ENCODE results near the gene GABPB2. TPM values are rescaled to one million over a fixed set of nuclear protein-coding genes. Genes with fewer than 3 reads are reported as not detected.

Gene GABPB2
- total and polyA plus RNA-seq, 2 experiments from 2014 or later: 1.1 to 2.6 TPM

DNA sequence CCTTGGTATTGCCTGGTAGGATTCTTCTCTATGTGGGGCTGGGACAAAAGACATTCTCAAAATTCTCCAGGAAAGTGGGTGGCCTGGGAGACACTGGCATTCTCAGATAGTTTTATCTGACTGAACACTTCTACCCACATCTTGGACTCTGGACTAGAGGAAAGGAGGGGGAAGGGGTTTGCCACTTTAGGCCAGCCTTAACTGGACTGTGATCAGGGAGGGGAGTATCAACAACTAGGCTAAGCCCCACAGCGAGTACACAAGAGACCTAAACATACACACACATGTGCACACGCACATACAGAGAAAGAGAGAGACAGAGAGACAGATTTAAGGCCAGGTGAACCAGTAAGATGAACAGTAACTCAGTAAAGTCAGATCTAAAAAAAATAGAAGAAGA, 77.1 kb downstream of the GABPB2 start:
- H3K79me2 ChIP-seq (replicated peaks; ENCODE audit: insufficient read depth): no peaks in the 10 kb centered on the region; the same call in 1 of the 2 replicates
- H3K27me3 Mint-ChIP-seq (ENCODE audit: insufficient read depth, low read depth, poor library complexity): peaks cover 29% of the 10 kb centered on the region
- no peaks in the 10 kb centered on the region for H3K9me3 Mint-ChIP-seq
- H3K4me1 ChIP-seq (ENCODE audit: insufficient read depth): peaks cover 35% of the 10 kb centered on the region
- H3K4me2 ChIP-seq: 0 out of 2 replicates have a peak overlapping the region, but pooled peaks have one; percentile 98
- H3K4me1 Mint-ChIP-seq: peaks cover 35% of the 10 kb centered on the region
- no peaks in the 10 kb centered on the region for H3K36me3 ChIP-seq (ENCODE audit: insufficient read depth)
- no peak for DNase-seq (ENCODE audit: low spot score)
- H3K4me3 ChIP-seq: no peak overlapping the region
- no peaks in the 10 kb centered on the region for H3K9me2 ChIP-seq (ENCODE audit: insufficient read depth)
- TF ChIP-seq, protein P1, sequence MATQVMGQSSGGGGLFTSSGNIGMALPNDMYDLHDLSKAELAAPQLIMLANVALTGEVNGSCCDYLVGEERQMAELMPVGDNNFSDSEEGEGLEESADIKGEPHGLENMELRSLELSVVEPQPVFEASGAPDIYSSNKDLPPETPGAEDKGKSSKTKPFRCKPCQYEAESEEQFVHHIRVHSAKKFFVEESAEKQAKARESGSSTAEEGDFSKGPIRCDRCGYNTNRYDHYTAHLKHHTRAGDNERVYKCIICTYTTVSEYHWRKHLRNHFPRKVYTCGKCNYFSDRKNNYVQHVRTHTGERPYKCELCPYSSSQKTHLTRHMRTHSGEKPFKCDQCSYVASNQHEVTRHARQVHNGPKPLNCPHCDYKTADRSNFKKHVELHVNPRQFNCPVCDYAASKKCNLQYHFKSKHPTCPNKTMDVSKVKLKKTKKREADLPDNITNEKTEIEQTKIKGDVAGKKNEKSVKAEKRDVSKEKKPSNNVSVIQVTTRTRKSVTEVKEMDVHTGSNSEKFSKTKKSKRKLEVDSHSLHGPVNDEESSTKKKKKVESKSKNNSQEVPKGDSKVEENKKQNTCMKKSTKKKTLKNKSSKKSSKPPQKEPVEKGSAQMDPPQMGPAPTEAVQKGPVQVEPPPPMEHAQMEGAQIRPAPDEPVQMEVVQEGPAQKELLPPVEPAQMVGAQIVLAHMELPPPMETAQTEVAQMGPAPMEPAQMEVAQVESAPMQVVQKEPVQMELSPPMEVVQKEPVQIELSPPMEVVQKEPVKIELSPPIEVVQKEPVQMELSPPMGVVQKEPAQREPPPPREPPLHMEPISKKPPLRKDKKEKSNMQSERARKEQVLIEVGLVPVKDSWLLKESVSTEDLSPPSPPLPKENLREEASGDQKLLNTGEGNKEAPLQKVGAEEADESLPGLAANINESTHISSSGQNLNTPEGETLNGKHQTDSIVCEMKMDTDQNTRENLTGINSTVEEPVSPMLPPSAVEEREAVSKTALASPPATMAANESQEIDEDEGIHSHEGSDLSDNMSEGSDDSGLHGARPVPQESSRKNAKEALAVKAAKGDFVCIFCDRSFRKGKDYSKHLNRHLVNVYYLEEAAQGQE (IDR thresholded peaks at IDR 0.05; ENCODE audit: unreplicated experiment): no peak
- no peak for TF ChIP-seq JUNB (IDR thresholded peaks at IDR 0.05; ENCODE audit: unreplicated experiment)
- no peak for TF ChIP-seq EZH2 (IDR thresholded peaks at IDR 0.05; ENCODE audit: low read depth, unreplicated experiment)
- TF ChIP-seq, protein P2, sequence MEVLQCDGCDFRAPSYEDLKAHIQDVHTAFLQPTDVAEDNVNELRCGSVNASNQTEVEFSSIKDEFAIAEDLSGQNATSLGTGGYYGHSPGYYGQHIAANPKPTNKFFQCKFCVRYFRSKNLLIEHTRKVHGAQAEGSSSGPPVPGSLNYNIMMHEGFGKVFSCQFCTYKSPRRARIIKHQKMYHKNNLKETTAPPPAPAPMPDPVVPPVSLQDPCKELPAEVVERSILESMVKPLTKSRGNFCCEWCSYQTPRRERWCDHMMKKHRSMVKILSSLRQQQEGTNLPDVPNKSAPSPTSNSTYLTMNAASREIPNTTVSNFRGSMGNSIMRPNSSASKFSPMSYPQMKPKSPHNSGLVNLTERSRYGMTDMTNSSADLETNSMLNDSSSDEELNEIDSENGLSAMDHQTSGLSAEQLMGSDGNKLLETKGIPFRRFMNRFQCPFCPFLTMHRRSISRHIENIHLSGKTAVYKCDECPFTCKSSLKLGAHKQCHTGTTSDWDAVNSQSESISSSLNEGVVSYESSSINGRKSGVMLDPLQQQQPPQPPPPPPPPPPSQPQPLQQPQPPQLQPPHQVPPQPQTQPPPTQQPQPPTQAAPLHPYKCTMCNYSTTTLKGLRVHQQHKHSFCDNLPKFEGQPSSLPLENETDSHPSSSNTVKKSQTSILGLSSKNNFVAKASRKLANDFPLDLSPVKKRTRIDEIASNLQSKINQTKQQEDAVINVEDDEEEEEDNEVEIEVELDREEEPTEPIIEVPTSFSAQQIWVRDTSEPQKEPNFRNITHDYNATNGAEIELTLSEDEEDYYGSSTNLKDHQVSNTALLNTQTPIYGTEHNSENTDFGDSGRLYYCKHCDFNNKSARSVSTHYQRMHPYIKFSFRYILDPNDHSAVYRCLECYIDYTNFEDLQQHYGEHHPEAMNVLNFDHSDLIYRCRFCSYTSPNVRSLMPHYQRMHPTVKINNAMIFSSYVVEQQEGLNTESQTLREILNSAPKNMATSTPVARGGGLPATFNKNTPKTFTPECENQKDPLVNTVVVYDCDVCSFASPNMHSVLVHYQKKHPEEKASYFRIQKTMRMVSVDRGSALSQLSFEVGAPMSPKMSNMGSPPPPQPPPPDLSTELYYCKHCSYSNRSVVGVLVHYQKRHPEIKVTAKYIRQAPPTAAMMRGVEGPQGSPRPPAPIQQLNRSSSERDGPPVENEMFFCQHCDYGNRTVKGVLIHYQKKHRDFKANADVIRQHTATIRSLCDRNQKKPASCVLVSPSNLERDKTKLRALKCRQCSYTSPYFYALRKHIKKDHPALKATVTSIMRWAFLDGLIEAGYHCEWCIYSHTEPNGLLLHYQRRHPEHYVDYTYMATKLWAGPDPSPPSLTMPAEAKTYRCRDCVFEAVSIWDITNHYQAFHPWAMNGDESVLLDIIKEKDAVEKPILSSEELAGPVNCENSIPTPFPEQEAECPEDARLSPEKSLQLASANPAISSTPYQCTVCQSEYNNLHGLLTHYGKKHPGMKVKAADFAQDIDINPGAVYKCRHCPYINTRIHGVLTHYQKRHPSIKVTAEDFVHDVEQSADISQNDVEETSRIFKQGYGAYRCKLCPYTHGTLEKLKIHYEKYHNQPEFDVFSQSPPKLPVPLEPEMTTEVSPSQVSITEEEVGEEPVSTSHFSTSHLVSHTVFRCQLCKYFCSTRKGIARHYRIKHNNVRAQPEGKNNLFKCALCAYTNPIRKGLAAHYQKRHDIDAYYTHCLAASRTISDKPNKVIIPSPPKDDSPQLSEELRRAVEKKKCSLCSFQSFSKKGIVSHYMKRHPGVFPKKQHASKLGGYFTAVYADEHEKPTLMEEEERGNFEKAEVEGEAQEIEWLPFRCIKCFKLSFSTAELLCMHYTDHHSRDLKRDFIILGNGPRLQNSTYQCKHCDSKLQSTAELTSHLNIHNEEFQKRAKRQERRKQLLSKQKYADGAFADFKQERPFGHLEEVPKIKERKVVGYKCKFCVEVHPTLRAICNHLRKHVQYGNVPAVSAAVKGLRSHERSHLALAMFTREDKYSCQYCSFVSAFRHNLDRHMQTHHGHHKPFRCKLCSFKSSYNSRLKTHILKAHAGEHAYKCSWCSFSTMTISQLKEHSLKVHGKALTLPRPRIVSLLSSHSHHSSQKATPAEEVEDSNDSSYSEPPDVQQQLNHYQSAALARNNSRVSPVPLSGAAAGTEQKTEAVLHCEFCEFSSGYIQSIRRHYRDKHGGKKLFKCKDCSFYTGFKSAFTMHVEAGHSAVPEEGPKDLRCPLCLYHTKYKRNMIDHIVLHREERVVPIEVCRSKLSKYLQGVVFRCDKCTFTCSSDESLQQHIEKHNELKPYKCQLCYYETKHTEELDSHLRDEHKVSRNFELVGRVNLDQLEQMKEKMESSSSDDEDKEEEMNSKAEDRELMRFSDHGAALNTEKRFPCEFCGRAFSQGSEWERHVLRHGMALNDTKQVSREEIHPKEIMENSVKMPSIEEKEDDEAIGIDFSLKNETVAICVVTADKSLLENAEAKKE (CRISPR knock-in tag; IDR thresholded peaks at IDR 0.05): no peak
- no peak for TF ChIP-seq CREB1 (CRISPR knock-in tag; IDR thresholded peaks at IDR 0.05; ENCODE audit: low read depth)
- TF ChIP-seq, protein P3, sequence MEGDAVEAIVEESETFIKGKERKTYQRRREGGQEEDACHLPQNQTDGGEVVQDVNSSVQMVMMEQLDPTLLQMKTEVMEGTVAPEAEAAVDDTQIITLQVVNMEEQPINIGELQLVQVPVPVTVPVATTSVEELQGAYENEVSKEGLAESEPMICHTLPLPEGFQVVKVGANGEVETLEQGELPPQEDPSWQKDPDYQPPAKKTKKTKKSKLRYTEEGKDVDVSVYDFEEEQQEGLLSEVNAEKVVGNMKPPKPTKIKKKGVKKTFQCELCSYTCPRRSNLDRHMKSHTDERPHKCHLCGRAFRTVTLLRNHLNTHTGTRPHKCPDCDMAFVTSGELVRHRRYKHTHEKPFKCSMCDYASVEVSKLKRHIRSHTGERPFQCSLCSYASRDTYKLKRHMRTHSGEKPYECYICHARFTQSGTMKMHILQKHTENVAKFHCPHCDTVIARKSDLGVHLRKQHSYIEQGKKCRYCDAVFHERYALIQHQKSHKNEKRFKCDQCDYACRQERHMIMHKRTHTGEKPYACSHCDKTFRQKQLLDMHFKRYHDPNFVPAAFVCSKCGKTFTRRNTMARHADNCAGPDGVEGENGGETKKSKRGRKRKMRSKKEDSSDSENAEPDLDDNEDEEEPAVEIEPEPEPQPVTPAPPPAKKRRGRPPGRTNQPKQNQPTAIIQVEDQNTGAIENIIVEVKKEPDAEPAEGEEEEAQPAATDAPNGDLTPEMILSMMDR (conservative IDR thresholded peaks at IDR 0.05; ENCODE audit: low read depth in 2 of 2): no peak
- no peak for TF ChIP-seq EZH2phosphoT487 (IDR thresholded peaks at IDR 0.05; ENCODE audit: unreplicated experiment)
- TF ChIP-seq ZNF331 (CRISPR knock-in tag; IDR thresholded peaks at IDR 0.05; ENCODE audit: low read depth): no peak
- no peak for TF ChIP-seq NANOG (IDR thresholded peaks at IDR 0.05; ENCODE audit: borderline replicate concordance)
- TF ChIP-seq, protein P4, sequence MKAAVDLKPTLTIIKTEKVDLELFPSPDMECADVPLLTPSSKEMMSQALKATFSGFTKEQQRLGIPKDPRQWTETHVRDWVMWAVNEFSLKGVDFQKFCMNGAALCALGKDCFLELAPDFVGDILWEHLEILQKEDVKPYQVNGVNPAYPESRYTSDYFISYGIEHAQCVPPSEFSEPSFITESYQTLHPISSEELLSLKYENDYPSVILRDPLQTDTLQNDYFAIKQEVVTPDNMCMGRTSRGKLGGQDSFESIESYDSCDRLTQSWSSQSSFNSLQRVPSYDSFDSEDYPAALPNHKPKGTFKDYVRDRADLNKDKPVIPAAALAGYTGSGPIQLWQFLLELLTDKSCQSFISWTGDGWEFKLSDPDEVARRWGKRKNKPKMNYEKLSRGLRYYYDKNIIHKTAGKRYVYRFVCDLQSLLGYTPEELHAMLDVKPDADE (IDR thresholded peaks at IDR 0.05): no peak
- TF ChIP-seq ZNF114 (CRISPR knock-in tag; IDR thresholded peaks at IDR 0.05): no peak
- TF ChIP-seq POLR2AphosphoS5 (IDR thresholded peaks at IDR 0.05; ENCODE audit: low read depth): no peak
- no peak for TF ChIP-seq STAT1 (IDR thresholded peaks at IDR 0.05; ENCODE audit: unreplicated experiment)
- peaks cover 35% of the 10 kb centered on the region for H3K27me3 ChIP-seq (ENCODE audit: insufficient read depth)
- H2AFZ ChIP-seq: no peak overlapping the region
- H3F3A ChIP-seq (replicated peaks; ENCODE audit: low read depth): peaks cover 9% of the 10 kb centered on the region; the same call in 1 of the 2 replicates
- peak overlapping the region; percentile 82; the same call in 2 of the 3 replicates for H3K4me3 Mint-ChIP-seq
- no peaks in the 10 kb centered on the region; the same call in 2 of the 3 replicates for H3K36me3 Mint-ChIP-seq (ENCODE audit: low read depth)
- no peak overlapping the region for H3K27ac Mint-ChIP-seq
- no peak for ATAC-seq
- no peak overlapping the region for H3K27ac ChIP-seq (ENCODE audit: low read depth)
- H4K20me1 ChIP-seq (replicated peaks; ENCODE audit: insufficient read depth): peaks cover 5% of the 10 kb centered on the region; the same call in 1 of the 2 replicates

Measured in GM23338 (cell line).